Spleen (tissue), 11 donors: ENCODE data around the gene TCOF1. TPM values are rescaled to one million over a fixed set of nuclear protein-coding genes. Genes with fewer than 3 reads are reported as not detected.

Experiments
- DNase-seq: peaks from one replicate; pipeline ENCODE4 v3.0.0-alpha.2; 2020
- H3K27ac ChIP-seq, 8 donors: fragments of 200-600 bp; sonication (generic) in 7 of 8; 1 replicate in 4 of 8; 2 replicates in 4 of 8; pipeline versions ENCODE4 v1.5.0 to v1.8.0; 2016 to 2021; ENCODE audit warnings: inconsistent platforms in 4 of 8, mild to moderate bottlenecking in 4 of 8, moderate library complexity in 1 of 8
- H3K27me3 ChIP-seq, 7 donors: fragments of 200-600 bp; sonication (generic) in 6 of 7; replicated peaks in 1 of 7; 1 replicate in 4 of 7; 2 replicates in 3 of 7; pipeline versions ENCODE4 v1.5.0 to v1.8.0; 2016 to 2021; ENCODE audit warnings: inconsistent platforms in 3 of 7, mild to moderate bottlenecking in 1 of 7
- H3K36me3 ChIP-seq, 6 donors: fragments of 200-600 bp; sonication (generic) in 5 of 6; 1 replicate in 4 of 6; 2 replicates in 2 of 6; pipeline versions ENCODE4 v1.5.0 to v1.8.0; 2016 to 2021; ENCODE audit warnings: inconsistent platforms in 2 of 6
- H3K4me1 ChIP-seq, 6 donors: fragments of 200-600 bp; sonication (generic) in 5 of 6; 1 replicate in 3 of 6; 2 replicates in 3 of 6; pipeline versions ENCODE4 v1.5.0 to v1.8.0; 2016 to 2021; ENCODE audit warnings: inconsistent platforms in 3 of 6
- H3K4me3 ChIP-seq, 8 donors: fragments of 200-600 bp; sonication (generic) in 7 of 8; 1 replicate in 4 of 8; 2 replicates in 4 of 8; pipeline versions ENCODE4 v1.5.0 to v1.8.0; 2016 to 2021; ENCODE audit warnings: inconsistent platforms in 4 of 8, mild to moderate bottlenecking in 4 of 8, moderate library complexity in 2 of 8
- H3K9me3 ChIP-seq, 8 donors: fragments of 200-600 bp; sonication (generic) in 7 of 8; 1 replicate in 4 of 8; 2 replicates in 4 of 8; pipeline versions ENCODE4 v1.5.0 to v1.8.0; 2016 to 2021; ENCODE audit warnings: inconsistent platforms in 4 of 8
- POLR2A ChIP-seq, 3 donors: fragments of 450-650 bp; IDR thresholded peaks; one replicate each; pipeline ENCODE4 v1.5.1; 2017; ENCODE audit warnings: antibody characterized with exemption in 3 of 3, mild to moderate bottlenecking in 1 of 3
- POLR2AphosphoS5 ChIP-seq, 3 donors: sonication (generic); formaldehyde crosslinking; IDR thresholded peaks; one replicate each; pipeline ENCODE4 v1.5.1; 2017; ENCODE audit warnings: antibody characterized with exemption in 3 of 3
- WGBS, 5 donors: extraction: QIAGEN DNeasy Blood & Tissue Kit in 3 of 5; methylation state at CpG; one replicate each; pipeline versions ENCODE4 v1.1.5 to v1.1.7; 2013 to 2018; 5-methylcytosine and 5-hydroxymethylcytosine counted together
- intact Hi-C: fragments of 100-400 bp; cut with DNase I; formaldehyde crosslinking; loops from one replicate; pipeline ENCODE4 v1.15.0; 2023; ENCODE audit warnings: low total_unique reads
- polyA plus RNA-seq, 3 donors: library from polyadenylated mRNA; stranded (reverse); fragments of 200-250 nt; gene quantifications; one replicate each; pipeline ENCODE4 v1.2.1, GENCODE V29; 2013
- total RNA-seq, 7 donors: library from RNA; depleted of rRNA in 3 of 7; stranded (reverse); fragments of >200 nt in 3 of 7; fragmentation: NEBNext Ultra II Directional in 4 of 7; extraction: Animal tissue kit (Norgen Biotek cat#: 25700) in 4 of 7; gene quantifications; one replicate each; pipeline versions ENCODE4 v1.1.0 to v1.2.1, GENCODE V29; 2016 to 2021
- TF ChIP-seq, protein P1 (sequence below), 11 experiments: fragments of 200-600 bp in 7 of 11; fragments of 450-650 bp in 4 of 11; sonication (generic) in 4 of 11; IDR thresholded peaks in 8 of 11; conservative IDR thresholded peaks in 3 of 11; 1 replicate in 7 of 11; 2 replicates in 4 of 11; pipeline versions ENCODE4 v1.4.0 to v1.8.0; 2016 to 2021; ENCODE audit warnings: antibody characterized with exemption in 11 of 11, inconsistent platforms in 4 of 11, mild to moderate bottlenecking in 1 of 11
- donor health status: healthy with polysubstance abuse.
- donor health status: DM: no; HTN: no; CAD: no; lungs with moderate emphysema.
- donor health status: DM: no; HTN: no; CAD: no.
- donor health status: Bipolar disorder and iron deficiency.
- donor health status: healthy.
- donor health status: DM: no; HTN: no; CAD: no.
- donor health status: DM: yes; HTN: yes; CAD: no.

The TCOF1 gene
- total and polyA plus RNA-seq, 10 donors, result 15.3 to 44.3 (median 33.0) TPM

DNA sequence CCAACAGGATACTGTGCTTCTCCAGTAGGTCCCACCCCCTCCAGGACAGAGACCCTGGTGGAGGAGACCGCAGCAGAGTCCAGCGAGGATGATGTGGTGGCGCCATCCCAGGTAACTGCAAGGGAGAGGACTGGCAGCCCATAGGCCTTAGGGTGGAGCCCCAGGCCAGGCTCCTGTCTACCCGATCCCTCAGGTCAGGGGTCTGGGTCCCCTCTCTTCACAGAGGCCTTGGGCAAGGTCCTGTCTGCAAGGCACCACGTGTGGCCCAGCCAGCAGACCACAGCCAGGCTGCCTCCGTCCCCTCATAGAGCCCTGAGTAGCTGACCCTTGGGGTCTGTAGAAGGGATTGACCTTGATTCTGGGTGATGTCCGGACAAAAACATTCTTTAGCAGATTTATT, 35.2 kb downstream of the TCOF1 start:
- intact Hi-C loops, result no loop called here
- H3K9me3 ChIP-seq, result no peaks in the 10 kb centered on the region
- H3K27me3 ChIP-seq, result no peaks in the 10 kb centered on the region
- no peaks in the 10 kb centered on the region for H3K4me1 ChIP-seq
- H3K27ac ChIP-seq, result no peak overlapping the region
- no peak overlapping the region for H3K4me3 ChIP-seq
- TF ChIP-seq POLR2A (IDR thresholded peaks at IDR 0.05) (no peak), POLR2AphosphoS5 (IDR thresholded peaks at IDR 0.05) (peak in 2 of 3 donors; percentile 25 to 61)
- peaks cover 4 to 100% (median 93%) of the 10 kb centered on the region in 6 donors for H3K36me3 ChIP-seq
- WGBS, 5 donors, result 89 to 99% (median 92%) methylated on average over 7 of the region's 7 CpGs
- no peak for DNase-seq

DNA sequence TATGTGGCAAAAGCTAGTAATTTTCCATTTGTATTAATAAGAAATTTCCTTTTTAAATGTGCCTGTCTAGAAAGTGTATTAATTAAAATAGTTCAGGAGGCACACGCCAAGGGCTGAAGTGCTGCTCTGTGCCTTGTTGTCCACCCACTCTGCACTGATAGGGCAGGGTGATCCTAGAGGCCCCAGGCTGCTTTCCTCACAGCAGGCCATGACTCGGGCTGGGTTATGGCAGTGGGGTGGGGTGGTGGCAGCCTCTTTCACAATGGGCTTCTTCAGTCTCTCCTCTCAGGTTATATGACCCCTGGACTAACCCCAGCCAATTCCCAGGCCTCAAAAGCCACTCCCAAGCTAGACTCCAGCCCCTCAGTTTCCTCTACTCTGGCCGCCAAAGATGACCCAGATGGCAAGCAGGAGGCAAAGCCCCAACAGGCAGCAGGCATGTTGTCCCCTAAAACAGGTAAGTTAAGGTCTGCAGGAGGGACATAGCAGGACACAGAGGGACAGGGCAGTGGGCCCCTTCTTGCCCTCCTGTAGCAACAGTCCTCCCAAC, 35.7 kb downstream of the TCOF1 start:
- WGBS, 5 donors, result 87 to 93% (median 91%) methylated on average over 3 of the region's 3 CpGs
- no peaks in the 10 kb centered on the region for H3K4me1 ChIP-seq
- no peak for DNase-seq
- H3K9me3 ChIP-seq, result no peaks in the 10 kb centered on the region
- TF ChIP-seq POLR2A (IDR thresholded peaks at IDR 0.05), result no peak
- no peak for TF ChIP-seq POLR2AphosphoS5 (IDR thresholded peaks at IDR 0.05)
- peaks cover 4 to 100% (median 91%) of the 10 kb centered on the region in 6 donors for H3K36me3 ChIP-seq
- H3K4me3 ChIP-seq, result no peak overlapping the region
- intact Hi-C loops, result no loop called here
- no peak overlapping the region for H3K27ac ChIP-seq
- no peaks in the 10 kb centered on the region for H3K27me3 ChIP-seq

DNA sequence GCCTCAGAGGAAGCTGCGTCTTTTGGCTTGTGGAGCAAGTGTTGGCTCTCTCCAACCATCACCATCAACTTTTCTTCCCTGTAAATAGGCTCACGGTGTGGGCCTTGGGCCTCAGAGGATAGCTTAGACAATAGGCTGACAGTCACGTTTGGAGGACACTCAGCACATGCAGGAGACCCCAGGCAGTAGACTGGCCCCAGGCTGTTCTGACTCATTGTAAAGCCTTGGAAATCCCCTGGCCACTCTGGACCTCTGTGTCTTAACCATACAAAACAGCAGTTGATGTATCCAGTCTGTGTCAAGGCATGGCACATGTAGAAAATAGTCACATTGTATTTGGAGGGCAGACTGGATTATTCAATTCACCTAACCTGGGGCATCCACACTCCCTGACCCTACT, 36.6 kb downstream of the TCOF1 start:
- H3K36me3 ChIP-seq, result peaks cover 4 to 100% (median 93%) of the 10 kb centered on the region in 6 donors
- no peaks in the 10 kb centered on the region for H3K27me3 ChIP-seq
- WGBS, 5 donors, result 68 to 79% (median 76%) methylated on average over 3 of the region's 3 CpGs
- intact Hi-C loops, result no loop called here
- TF ChIP-seq POLR2A (IDR thresholded peaks at IDR 0.05) (no peak), POLR2AphosphoS5 (IDR thresholded peaks at IDR 0.05) (no peak)
- TF ChIP-seq, protein P1, sequence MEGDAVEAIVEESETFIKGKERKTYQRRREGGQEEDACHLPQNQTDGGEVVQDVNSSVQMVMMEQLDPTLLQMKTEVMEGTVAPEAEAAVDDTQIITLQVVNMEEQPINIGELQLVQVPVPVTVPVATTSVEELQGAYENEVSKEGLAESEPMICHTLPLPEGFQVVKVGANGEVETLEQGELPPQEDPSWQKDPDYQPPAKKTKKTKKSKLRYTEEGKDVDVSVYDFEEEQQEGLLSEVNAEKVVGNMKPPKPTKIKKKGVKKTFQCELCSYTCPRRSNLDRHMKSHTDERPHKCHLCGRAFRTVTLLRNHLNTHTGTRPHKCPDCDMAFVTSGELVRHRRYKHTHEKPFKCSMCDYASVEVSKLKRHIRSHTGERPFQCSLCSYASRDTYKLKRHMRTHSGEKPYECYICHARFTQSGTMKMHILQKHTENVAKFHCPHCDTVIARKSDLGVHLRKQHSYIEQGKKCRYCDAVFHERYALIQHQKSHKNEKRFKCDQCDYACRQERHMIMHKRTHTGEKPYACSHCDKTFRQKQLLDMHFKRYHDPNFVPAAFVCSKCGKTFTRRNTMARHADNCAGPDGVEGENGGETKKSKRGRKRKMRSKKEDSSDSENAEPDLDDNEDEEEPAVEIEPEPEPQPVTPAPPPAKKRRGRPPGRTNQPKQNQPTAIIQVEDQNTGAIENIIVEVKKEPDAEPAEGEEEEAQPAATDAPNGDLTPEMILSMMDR (IDR thresholded peaks at IDR 0.05 in 8 of 11, conservative IDR thresholded peaks at IDR 0.05 in 3 of 11), result no peak
- H3K9me3 ChIP-seq, result no peaks in the 10 kb centered on the region
- peaks cover 0 to 4% (median 0%) of the 10 kb centered on the region in 6 donors for H3K4me1 ChIP-seq
- H3K27ac ChIP-seq, result peak overlapping the region in 1 of 8 donors; percentile 14
- no peak for DNase-seq
- no peak overlapping the region for H3K4me3 ChIP-seq

DNA sequence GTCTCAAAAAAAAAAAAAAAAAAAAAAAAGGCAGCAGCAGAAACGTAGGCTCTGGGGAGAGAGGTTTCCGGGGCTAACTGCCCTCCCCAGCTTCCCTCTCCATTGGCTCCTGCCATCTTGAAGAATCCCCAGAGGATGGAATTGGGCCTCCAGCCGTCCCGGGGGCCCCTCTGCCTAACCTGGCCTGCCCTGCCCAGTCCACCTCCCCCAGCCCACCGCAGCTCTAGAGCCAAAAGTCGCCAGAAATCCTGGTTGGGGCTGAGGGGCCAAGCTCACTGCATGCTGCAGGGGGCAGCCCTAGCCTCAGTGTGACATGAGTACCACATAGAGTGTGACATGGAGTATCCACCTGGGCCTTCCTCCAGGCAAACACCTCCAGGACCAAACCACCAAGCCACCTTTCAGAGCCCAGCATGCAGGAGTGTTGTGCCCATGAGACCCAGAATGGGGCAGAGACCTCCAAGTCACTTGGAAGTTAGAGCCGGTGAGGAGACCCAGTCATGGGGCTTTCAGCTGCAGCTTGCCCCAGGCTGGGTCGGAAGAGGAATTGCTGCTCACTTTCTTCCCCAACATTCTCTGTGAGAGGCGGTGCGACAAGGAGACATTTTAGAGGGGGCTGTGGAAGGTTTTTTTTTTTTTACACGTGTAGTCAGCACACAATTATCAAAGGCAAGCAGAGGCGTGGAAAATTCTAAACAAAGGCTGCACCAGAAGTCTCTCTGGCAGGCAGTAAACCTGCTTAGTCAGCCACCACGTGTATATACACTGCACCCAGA, 37.6 kb downstream of the TCOF1 start:
- Histone ChIP-seq H3K36me3 (peaks cover 0 to 100% (median 90%) of the 10 kb centered on the region in 6 donors), H3K27ac (no peak overlapping the region), H3K4me1 (peaks cover 0 to 13% (median 0%) of the 10 kb centered on the region in 6 donors), H3K4me3 (no peak overlapping the region), H3K9me3 (no peaks in the 10 kb centered on the region), H3K27me3 (no peaks in the 10 kb centered on the region)
- TF ChIP-seq POLR2AphosphoS5 (IDR thresholded peaks at IDR 0.05), result peak in 2 of 3 donors; percentile 8 to 65
- TF ChIP-seq POLR2A (IDR thresholded peaks at IDR 0.05), result no peak
- TF ChIP-seq, protein P1 (IDR thresholded peaks at IDR 0.05 in 8 of 11, conservative IDR thresholded peaks at IDR 0.05 in 3 of 11), result no peak
- DNase-seq, result no peak
- intact Hi-C loops, result no loop called here
- 80 to 88% (median 86%) methylated on average over 12 to 13 of the region's 13 CpGs for WGBS, 5 donors

DNA sequence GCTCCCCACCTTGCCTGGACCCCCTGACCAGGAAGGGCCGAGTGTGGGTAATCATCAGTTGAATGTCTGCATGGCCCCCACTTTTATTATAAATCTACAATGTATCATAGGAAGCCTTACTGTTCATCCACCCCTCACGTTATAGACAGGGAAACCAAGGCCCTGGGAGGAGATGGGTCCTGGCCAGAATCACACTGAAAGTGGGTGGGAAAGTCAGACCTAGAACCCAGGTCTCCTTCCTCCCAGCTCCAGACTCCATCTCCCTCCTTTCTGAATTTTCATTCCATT, 38.1 kb downstream of the TCOF1 start:
- Histone ChIP-seq H3K9me3 (no peaks in the 10 kb centered on the region), H3K27me3 (no peaks in the 10 kb centered on the region), H3K27ac (no peak overlapping the region), H3K4me3 (no peak overlapping the region), H3K36me3 (peaks cover 0 to 100% (median 90%) of the 10 kb centered on the region in 6 donors), H3K4me1 (peaks cover 0 to 19% (median 2%) of the 10 kb centered on the region in 6 donors)
- 75 to 93% (median 90%) methylated on average over 2 of the region's 2 CpGs for WGBS, 5 donors
- no peak for TF ChIP-seq POLR2A (IDR thresholded peaks at IDR 0.05)
- TF ChIP-seq POLR2AphosphoS5 (IDR thresholded peaks at IDR 0.05), result no peak
- TF ChIP-seq, protein P1 (IDR thresholded peaks at IDR 0.05 in 8 of 11, conservative IDR thresholded peaks at IDR 0.05 in 3 of 11), result no peak
- no peak for DNase-seq
- intact Hi-C loops, result no loop called here
